ENCODE results near the gene FBXO3.

DNA sequence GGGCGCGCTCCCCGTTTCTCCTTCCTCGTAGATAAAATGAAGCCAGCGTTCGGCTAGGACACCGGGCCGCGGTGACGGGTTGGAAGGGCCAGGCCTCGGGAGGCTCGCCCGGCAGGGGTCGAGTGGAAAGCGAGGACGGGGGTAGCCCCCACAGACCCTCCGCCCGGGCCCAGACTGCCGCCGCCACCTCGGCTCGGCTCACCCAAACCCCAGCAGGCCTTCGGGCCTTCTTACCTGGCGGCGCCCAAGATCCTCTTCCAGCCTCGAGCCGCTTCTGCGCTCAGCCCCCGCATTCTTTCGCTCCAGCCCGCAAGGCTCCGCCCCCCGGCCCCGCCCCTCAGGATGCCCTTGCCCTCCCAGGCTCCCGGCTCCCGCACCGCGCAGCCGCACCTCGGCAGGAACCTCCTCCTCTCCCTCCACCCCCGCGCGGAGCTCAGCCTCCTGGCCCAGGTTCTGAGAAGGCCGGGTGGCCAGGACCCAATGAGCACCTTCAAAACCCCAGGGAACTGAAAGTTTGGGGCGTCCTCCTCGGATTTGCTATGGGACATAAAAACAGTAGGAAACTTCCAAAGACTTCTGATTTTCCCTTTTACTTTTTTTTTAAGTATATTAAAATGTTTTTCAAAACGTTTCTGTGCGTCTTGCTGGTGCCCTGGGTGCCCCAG lies 38.0 kb downstream of the FBXO3 start, which contains the start of gene CD59:
- TF ChIP-seq, protein P1, sequence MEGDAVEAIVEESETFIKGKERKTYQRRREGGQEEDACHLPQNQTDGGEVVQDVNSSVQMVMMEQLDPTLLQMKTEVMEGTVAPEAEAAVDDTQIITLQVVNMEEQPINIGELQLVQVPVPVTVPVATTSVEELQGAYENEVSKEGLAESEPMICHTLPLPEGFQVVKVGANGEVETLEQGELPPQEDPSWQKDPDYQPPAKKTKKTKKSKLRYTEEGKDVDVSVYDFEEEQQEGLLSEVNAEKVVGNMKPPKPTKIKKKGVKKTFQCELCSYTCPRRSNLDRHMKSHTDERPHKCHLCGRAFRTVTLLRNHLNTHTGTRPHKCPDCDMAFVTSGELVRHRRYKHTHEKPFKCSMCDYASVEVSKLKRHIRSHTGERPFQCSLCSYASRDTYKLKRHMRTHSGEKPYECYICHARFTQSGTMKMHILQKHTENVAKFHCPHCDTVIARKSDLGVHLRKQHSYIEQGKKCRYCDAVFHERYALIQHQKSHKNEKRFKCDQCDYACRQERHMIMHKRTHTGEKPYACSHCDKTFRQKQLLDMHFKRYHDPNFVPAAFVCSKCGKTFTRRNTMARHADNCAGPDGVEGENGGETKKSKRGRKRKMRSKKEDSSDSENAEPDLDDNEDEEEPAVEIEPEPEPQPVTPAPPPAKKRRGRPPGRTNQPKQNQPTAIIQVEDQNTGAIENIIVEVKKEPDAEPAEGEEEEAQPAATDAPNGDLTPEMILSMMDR (conservative IDR thresholded peaks at IDR 0.05; ENCODE audit: low read depth in 2 of 2): no peak
- TF ChIP-seq JUNB (IDR thresholded peaks at IDR 0.05; ENCODE audit: unreplicated experiment) (no peak), EZH2 (IDR thresholded peaks at IDR 0.05; ENCODE audit: low read depth, unreplicated experiment) (no peak), POLR2AphosphoS5 (IDR thresholded peaks at IDR 0.05; ENCODE audit: low read depth) (peak; percentile 91), ZNF331 (CRISPR knock-in tag; IDR thresholded peaks at IDR 0.05; ENCODE audit: low read depth) (no peak), CREB1 (CRISPR knock-in tag; IDR thresholded peaks at IDR 0.05; ENCODE audit: low read depth) (no peak)
- TF ChIP-seq, protein P2, sequence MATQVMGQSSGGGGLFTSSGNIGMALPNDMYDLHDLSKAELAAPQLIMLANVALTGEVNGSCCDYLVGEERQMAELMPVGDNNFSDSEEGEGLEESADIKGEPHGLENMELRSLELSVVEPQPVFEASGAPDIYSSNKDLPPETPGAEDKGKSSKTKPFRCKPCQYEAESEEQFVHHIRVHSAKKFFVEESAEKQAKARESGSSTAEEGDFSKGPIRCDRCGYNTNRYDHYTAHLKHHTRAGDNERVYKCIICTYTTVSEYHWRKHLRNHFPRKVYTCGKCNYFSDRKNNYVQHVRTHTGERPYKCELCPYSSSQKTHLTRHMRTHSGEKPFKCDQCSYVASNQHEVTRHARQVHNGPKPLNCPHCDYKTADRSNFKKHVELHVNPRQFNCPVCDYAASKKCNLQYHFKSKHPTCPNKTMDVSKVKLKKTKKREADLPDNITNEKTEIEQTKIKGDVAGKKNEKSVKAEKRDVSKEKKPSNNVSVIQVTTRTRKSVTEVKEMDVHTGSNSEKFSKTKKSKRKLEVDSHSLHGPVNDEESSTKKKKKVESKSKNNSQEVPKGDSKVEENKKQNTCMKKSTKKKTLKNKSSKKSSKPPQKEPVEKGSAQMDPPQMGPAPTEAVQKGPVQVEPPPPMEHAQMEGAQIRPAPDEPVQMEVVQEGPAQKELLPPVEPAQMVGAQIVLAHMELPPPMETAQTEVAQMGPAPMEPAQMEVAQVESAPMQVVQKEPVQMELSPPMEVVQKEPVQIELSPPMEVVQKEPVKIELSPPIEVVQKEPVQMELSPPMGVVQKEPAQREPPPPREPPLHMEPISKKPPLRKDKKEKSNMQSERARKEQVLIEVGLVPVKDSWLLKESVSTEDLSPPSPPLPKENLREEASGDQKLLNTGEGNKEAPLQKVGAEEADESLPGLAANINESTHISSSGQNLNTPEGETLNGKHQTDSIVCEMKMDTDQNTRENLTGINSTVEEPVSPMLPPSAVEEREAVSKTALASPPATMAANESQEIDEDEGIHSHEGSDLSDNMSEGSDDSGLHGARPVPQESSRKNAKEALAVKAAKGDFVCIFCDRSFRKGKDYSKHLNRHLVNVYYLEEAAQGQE (IDR thresholded peaks at IDR 0.05; ENCODE audit: unreplicated experiment): no peak
- TF ChIP-seq, protein P3, sequence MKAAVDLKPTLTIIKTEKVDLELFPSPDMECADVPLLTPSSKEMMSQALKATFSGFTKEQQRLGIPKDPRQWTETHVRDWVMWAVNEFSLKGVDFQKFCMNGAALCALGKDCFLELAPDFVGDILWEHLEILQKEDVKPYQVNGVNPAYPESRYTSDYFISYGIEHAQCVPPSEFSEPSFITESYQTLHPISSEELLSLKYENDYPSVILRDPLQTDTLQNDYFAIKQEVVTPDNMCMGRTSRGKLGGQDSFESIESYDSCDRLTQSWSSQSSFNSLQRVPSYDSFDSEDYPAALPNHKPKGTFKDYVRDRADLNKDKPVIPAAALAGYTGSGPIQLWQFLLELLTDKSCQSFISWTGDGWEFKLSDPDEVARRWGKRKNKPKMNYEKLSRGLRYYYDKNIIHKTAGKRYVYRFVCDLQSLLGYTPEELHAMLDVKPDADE (IDR thresholded peaks at IDR 0.05): no peak
